Stimulated activated CD4-positive, alpha-beta T cell treated with anti-CD3 and anti-CD28 coated beads, Interleukin-4, amount 100 ng/mL, for 48 hours (primary cell): ENCODE measurements around the gene FSTL5.

ENCODE experiments used
- DNase-seq, 2 donors: peaks; one replicate each; pipeline ENCODE4 v3.0.0-alpha.2; 2020; ENCODE audit warnings: low read depth in 2 of 2

FSTL5 gene

GRCh38 chr4:161457311-161457710, 706.5 kb downstream of the FSTL5 start:
- DNase-seq, result no peak

- no peak for DNase-seq
Measured at GRCh38 chr4:161454860-161455259, 708.9 kb downstream of the FSTL5 start.

- no peak for DNase-seq
Measured at GRCh38 chr4:161448550-161449180, 715.1 kb downstream of the FSTL5 start.

- no peak for DNase-seq
Measured at GRCh38 chr4:161444626-161445025, 719.2 kb downstream of the FSTL5 start.

- no peak for DNase-seq
Measured at GRCh38 chr4:161442921-161443320, 720.9 kb downstream of the FSTL5 start.

DNA sequence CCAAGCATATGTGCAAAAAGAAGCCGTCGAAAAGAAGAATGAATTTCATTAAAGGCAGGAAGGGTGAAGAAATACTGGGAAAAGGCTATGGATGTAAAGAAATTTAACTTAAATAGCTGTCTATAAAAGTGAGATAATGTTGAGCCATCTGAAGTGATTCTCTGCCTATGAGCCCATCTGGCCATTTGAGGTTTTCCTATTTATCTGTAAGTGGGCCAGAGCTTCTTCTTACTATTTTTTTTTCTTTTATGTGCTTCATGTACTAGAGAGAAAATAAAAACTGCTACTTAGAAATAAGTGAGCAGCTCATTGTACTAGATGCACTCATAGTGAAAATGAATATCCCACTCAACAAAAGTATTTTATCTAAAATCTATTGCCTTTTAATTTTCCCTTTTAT, 725.7 kb downstream of the FSTL5 start:
- DNase-seq, result no peak

- no peak for DNase-seq
Measured at GRCh38 chr4:161428180-161428965, 735.4 kb downstream of the FSTL5 start.

GRCh38 chr4:161419822-161420221, 744.0 kb downstream of the FSTL5 start:
- no peak for DNase-seq

GRCh38 chr4:161411901-161412300, 751.9 kb downstream of the FSTL5 start:
- no peak for DNase-seq

GRCh38 chr4:161404346-161405110, 759.3 kb downstream of the FSTL5 start:
- no peak for DNase-seq

DNA sequence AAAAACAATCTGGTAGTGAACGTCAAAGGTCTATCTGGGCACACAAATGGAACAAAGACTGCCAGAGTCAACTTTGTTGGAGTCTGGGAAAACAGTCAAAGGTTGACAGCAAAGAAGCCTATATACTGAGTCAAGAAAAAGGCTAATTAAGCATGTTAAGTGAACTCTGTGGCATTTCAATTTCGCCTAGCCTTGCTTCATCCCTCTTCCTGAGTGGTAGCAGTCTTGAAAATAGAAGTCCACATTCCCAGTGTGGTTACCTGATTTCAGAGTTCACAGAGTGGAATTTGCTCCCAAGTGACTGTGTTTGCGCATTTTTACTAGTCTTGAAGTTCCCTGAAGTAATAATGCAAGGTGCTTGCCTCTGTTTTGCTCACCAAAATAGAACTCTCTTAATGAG, 760.0 kb downstream of the FSTL5 start:
- no peak for DNase-seq

DNA sequence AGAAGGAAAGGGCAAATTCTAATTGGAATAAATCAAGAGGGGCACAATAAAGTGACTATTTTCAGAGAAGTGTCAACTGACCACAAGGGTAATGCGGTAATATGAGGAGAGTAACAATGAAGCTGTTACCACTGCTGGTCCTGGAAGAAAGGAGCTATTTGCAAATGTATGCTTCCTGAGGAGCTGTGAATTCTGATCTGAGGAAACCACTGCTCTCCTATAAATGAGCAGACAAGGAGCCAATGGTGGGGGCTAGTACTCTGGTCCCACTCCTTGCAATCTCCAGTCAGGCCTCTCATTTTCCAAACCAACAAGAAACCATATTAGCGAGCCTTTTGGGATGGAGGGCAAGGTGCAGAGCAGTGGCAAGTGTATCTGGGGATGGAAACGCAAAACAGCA, 770.2 kb downstream of the FSTL5 start:
- DNase-seq, result no peak

- DNase-seq, result no peak
Measured at GRCh38 chr4:161382655-161383054, 781.1 kb downstream of the FSTL5 start.

DNA sequence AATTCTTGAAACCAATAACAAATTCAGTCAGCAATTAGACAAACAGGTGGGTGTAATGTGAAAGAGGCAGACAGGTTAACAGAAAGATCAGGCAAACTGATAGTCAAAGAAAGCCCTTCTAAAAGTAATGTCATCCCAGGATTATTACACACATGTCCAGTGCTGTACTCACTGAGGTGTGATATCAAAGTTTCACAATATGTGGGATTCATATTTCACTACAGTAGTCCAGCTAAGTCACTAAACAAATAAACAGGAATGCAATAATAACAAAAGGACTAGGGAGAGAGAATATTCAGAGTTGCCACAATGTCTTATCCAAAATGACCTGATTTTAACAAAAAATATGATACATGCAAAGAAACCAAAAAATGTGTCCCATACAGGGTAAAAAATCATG, 787.5 kb downstream of the FSTL5 start:
- DNase-seq, result no peak

- DNase-seq, result no peak
Measured at GRCh38 chr4:161364681-161365080, 799.1 kb downstream of the FSTL5 start.

- DNase-seq, result no peak
Measured at GRCh38 chr4:161360982-161361381, 802.8 kb downstream of the FSTL5 start.

DNA sequence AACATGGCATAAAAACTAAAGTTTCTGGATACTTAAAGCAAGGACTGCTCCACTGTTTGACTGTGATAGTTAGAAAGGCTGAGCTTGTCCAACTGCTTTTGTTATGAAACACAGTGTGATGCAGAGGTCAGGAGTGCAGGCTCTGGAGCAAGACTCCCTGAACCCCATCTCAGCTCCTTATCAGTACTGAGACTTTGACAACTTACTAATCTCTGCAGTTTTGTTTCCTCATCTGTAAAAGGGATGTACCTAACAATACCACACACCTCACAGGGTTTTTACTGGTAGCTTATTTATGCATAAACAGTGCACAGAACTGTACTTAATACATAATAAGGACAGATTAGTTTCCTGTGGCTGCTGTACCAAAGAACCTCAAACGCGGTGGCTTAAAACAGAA, 804.3 kb downstream of the FSTL5 start:
- DNase-seq, result no peak

- no peak for DNase-seq
Measured at GRCh38 chr4:161356351-161356750, 807.4 kb downstream of the FSTL5 start.

DNA sequence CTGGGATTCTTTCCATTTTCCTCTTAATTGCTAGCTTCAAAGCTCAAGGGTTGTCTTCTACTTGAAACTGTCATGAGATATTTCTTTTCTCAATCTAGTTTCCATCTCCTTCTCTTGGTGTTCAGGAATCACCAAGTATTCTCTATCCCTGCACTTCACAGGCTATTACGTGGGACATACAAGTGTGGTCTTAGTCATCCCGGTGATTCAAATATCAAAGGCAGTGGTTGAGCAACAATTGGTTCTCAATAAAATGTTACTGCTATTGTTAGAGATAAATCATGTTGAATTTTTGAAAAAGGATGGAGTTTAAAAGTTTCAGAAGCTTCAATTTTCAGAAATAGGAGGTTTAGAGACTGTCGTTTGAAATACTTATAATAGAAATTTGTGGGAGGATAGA, 812.9 kb downstream of the FSTL5 start:
- no peak for DNase-seq

- no peak for DNase-seq
Measured at GRCh38 chr4:161345741-161346140, 818.1 kb downstream of the FSTL5 start.

DNA sequence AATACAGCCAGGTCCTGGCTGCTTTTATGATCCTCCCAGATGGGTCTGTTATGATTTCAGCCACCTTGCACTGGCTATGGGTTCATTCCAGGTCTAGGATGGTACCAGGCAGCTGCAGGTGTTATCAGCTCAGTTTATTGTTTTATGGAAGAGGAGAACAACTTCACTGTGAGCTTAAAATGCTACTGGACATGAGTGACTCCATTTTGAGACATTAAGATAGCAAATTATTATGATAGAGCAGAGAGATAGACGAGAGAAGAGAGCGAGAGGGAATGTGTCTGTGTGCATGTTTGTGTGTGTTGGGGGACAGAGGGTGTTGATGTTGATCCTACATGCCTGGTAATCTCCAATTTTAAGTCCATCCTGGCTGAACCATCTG, 820.2 kb downstream of the FSTL5 start:
- DNase-seq, result no peak

DNA sequence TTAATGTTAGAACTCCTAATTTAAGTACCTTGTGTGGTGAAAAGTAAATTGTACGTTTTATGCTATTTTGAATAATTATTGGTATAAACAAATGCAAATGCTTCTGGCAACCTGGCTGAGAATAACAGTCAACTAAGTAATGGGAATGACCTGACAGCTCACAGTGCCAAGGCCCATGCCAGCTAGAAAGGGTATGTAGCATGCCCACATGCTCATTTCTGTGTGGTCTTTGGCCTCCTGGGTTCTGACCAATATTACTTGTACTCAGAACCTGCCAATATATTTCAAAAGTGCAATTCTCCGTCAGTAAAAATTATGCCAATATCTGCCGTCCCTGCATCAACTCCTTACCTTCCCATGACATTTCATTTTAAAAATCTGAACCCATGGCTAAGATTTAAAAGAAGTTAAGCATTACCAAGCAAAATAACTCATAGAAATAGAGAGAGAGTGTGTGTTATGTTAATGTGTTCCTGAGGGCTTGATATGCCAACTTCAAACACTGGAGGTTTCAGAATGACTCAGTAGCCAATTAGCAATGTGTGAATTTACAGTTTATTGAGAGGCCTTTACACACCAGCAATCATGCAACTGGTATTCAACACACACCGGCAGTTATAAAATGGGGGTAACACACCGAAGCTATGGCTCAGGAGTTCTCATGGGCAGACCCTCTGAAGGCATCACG, 820.8 kb downstream of the FSTL5 start:
- DNase-seq, result no peak
